Effector CD8-positive, alpha-beta T cell (primary cell): ENCODE measurements around the gene PLGLB1.
"Not testable (repeated sequence)": the region's sequence is repeated elsewhere in the genome, so short reads cannot be mapped to it uniquely, and the experiment has no call there.

Experiments
- DNase-seq: peaks from one replicate; lab custom pipeline; 2025; lab: John Stamatoyannopoulos, UW
- total RNA-seq, 4 experiments: gene quantifications; one replicate each; lab custom pipeline; 2026; lab: John Stamatoyannopoulos, UW

The PLGLB1 gene
- total RNA-seq: 2.1 to 7.6 (median 3.8) reads per million in 4 experiments

DNA sequence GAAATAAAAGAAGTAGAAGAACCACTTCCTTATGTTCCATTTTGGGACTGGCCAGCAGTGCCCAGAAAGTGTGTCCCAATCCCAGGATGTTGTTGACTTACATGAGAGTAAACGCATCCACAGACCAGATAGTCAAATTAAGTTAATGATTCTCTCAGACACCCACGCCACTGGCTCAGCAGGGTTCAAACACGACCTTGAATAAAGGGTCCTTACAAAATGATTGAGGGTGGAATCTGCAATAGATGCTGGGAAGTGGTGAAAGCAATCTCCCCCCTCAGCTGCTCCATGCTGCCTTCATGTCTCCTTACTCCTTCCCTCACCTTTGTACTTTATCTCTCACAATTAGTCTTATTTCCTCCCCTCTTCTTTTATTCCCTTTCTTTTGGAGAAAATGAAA, at the start of gene PLGLB1:
TSS of gene PLGLB1 (minus strand) at position 101 of the 400 bp plus-strand sequence. CDS start at position 40, 61 bp downstream.
- not testable (repeated sequence) for DNase-seq

DNA sequence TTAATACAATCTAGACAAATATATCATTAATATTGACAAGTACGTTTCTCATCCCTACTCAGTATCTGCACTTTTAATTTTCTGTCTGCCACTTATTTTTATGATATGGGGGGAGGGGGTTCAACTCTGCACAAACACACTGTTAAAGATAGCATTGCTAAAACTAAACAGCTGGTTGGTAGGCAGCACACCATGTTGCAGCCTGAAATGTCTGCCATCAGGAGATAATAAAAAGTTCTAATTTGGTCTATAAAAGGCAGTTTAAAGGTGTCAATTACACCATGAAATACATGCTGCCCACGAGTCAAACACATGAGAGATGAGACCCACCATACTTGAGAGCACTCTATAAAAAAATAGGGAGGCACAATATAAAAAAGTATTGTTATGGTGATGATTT, 42.7 kb upstream of the PLGLB1 start:
- DNase-seq: not testable (repeated sequence)

DNA sequence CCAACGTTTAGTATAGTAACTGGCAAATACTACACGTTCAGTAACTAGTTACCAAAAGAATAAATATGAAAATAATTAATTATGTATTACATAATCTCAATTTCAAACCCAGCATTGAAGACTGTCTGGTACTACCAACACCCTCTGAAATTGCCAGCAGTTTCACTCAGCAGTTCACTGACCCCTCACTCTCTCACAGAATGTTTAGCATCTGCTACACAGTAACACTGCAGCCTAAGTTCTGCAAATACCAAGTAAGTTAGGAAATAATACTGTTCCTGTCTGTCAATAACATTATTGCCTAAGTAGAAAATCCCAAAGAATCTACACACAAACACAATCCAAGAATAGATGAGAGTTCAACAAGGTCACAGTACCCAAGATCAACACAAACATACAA, 41.8 kb upstream of the PLGLB1 start:
- not testable (repeated sequence) for DNase-seq

DNA sequence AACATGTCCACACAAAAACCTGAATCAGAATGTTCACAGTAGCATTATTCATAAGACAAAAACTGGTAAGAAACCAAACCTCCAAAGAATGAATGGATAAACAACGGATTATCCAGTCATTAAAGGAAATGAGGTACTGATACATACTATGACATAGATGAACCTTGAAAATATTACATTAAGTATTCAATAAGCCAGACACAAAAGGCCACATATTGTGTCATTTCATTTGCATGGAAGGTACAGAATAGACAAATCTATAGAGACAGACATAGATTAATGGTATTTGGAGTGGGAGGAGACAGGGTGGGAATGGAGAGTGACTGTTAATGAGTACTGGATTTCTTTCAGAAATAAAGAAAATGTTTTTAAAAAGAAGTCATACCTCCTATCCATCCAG, 39.9 kb upstream of the PLGLB1 start:
- DNase-seq: not testable (repeated sequence)

DNA sequence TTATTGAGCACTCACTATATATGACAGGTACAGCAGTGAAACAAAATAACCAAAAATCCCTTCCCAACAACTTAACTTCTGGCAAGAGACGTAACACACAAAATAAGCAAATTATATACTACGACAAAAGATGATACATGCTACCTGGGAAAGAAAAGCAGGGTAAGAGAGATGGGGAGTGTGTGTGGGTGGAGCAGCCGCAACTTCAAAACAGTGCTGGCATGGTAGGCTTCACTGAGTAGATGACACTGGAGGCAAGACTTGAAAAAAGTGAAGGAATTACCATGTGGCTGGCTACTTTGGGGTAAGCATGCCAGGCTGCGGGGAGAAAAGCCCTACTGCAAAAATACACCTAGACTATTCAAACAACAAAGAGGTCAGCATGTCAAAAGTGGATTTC, 36.0 kb upstream of the PLGLB1 start:
- DNase-seq: not testable (repeated sequence)

DNA sequence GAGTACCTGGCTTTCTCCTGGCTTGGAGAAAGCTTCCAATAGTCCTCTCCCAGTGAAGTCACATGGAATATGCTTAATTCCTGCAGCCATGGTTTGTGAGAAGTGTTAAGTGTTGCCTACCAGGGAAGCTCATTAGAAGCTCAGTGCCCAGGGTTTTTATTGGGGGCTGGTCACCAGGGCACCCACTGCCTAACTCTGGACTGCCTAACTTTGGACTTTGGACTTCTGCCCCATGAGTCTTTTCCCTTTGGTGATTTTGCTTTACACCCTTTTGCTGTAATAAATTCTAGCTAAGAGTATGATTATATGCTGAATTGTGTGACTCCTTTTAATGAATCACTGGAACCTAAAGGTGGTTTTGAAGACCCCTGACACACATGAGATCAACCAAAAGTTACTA, 35.2 kb upstream of the PLGLB1 start:
- DNase-seq: not testable (repeated sequence)

DNA sequence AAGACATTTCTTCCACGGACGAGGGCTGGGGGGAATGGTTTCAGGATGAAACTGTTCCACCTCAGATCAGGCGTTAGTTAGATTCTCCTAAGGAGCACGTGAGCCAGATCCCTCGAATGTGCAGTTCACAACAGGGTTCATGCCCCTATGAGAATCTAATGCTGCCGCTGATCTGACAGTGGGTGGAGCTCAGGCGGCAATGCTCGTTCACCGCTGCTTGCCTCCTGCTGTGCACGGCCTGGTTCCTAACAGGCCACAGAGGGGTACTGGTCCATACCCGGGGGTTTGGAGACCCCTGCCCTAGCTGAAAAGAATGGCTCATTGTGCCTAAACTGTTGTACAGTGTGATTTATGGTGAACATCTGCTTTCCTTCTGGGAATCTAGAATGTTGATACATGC, 34.8 kb upstream of the PLGLB1 start:
- not testable (repeated sequence) for DNase-seq

DNA sequence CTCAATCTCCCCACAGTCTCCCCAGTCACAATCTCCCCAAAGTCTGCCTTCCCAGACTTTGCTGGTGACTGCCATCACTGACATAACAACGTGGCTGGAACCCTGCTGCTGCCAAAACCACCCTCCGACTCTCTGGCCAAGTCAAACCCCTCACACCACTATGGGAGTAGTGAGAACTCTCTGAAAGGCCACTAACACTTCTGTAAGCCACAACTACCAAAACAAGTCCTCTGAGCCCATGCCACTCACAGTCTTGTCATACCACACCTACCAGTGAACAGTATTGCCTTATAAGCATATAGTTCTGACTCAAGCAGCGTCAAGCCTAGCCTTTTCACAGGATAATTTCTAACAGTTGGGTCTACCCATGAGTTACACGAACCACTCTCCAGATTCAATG, 32.7 kb upstream of the PLGLB1 start:
- not testable (repeated sequence) for DNase-seq

DNA sequence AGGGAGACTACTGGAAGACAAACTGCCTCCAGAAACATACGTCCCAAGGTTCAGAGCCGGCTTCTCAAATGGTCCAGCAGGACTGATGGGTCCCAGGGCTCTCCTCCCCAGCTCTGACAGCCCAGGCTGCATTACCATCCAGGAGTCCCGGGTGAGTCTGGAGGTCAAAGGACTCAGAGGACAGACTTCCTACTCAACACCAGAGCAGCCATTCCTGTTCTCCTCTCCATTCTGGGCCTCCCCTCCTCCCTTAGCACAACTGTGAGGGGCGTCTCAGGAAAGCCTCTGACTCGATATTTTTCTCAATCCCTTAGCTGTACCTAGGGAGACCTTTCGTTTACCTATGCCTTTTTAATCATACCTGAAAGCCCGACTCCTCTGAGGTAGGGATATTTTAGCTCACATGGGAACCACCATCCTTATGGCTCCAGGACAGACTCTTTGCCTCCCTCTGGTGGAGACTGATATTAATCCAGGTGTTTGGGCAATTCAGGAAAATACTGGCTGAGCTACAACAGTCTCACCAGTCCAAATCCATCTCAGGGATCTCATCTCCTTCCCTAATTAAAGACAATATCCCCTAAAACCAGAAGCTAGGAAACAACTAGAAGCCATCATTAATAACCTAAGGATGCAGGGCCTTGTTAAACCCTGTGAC, 19.8 kb upstream of the PLGLB1 start:
- not testable (repeated sequence) for DNase-seq

DNA sequence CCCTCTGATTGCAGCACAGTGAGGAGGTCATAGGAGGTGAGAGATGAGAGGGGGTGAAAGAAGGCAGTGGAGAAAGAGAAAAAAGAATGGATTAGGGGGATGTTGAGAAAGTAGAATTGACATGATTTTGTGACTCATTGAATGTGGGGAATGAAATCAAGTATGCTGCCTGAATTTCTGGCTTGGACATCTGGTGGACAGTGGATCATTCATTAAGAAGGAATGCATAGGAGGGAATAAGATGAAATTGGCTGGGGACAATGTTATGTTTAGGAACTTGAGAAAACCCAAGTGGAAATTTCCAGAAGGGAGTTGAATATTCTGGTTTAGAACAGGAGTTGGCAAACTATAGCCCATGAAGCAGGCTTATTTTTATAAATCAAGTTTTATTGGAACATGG, 7.0 kb upstream of the PLGLB1 start:
- DNase-seq: not testable (repeated sequence)

DNA sequence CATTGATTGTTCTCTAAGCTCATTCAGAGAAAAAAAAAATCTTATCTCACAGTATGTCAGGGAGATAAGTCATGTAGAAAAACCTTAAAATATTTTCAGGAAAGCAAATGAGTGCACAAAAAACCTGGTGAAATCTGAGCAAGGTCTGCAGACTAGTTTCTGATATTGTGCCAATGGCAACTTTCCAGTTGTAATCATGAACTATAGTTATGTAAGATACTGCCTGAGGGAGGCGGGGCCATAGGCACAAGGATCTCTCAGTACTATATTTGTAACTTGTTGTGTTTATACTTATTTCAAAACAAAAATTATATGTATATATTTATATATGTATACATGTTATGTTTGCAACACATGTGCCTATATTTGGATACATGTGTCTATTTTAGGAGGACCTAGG, 5.2 kb upstream of the PLGLB1 start:
- DNase-seq: not testable (repeated sequence)

DNA sequence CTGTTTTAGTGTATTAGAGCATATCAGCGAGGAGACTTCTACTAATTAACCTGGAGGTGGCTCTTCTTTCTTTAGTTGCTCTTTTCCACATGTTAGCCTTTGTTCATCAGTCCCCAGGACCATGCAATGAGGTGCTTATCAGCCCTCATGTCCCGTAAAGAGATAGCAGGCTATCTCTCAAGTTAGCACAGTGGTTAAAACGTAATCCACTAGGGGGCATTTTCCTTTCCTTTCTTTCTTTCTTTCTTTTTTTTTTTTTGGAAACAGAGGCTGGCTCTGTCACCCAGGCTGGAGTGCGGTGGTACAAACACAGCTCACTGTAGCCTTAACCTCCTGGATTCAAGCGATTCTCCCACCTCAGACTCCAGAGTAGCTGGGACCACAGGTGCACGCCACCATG, 4.3 kb upstream of the PLGLB1 start:
- DNase-seq: not testable (repeated sequence)

DNA sequence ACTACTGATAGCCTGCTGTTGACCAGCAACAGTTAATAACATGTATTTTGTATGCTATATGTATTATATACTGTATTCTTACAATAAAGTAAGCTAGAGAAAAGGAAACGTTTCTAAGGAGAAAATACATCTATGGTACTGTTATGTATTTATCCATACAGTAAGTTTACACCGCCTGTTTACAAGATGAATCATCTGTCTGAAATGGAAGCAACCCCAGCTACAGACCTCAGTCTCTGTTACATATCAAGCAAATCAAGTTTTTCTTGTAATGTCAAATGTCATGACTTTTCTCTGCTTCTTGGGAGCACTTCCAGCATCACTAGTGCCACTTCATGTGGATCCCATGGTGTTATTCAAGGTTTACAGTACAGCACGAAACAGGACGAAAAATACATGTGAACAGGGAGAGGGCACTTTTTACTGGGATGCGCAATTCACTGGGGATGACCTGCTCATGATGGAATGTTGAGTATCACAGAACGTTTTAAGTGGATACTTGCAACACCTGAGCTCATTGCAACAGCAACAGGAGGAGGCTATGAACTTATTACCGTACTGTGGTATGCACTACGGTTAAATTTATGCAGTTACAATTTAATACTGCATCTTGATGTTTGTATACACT, 2.5 kb upstream of the PLGLB1 start:
- DNase-seq: not testable (repeated sequence)

DNA sequence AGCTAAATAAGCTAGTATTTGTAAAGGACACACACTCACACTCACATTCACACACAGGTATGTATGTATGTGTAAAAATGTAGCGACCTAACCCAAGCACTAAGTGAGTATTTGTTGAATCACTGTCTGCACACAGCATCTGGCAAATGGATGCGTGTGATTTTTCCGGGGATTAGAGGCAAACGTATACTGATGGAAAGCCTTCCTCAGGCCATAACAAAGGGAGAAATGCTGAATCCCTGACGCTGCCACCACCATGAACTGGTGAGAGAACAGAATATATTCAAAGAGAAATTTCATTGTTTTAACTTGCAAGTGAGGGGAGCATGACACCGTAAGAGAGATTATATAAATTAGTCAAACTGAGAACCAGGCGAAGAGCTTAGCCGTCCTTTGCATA, 601 bp downstream of the PLGLB1 start:
- not testable (repeated sequence) for DNase-seq

DNA sequence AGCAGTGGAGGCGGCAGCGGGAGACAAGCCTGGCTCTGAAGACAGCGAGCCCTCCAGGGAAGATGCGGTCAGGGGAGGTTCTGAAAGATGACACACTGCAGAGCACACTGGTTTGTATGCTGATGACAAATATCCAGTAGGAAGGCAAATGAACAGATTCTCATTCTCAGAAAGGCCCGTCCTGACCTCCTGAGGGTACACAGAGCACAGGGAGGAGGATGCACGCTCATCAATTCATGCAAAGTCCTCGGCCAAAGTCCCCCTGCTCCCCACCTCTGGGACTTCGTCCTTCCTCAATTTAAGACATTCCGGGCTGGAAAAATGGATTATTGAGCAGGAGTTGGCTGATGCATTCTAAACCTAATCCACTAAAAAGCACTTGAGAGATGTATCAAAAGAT, 2.6 kb downstream of the PLGLB1 start:
- not testable (repeated sequence) for DNase-seq

DNA sequence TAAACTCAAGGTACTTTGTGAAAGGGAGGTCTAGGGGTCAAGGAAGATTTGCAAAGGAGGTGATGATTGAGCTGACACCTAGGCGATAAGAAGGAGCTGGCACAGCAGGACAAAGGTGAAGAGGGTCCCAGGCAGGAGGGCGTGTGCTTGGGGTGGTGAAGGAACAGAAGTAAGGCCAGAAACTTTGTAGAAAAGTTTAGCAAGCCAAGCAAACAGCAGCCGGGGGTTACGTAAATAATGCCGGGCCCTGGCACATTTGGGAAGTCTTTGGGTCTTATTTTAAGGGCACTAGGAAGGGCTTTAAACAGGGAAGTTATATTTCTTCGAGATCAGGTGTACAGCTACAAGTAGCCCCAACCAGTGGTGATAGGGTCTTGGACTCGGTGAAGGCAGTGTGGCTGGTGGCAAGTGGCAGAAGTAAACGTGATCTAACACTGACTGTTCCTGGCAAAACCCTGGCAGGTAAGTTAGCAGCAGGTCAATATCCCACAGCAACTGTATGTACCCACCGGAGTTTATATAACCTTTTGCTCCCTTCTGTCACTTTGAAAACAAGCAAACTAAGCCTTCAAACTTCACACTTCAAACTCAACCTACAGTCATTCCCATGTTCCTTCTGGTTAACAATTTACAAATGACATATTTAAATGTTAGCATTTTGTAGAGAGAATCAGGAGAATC, 7.0 kb downstream of the PLGLB1 start:
- not testable (repeated sequence) for DNase-seq

DNA sequence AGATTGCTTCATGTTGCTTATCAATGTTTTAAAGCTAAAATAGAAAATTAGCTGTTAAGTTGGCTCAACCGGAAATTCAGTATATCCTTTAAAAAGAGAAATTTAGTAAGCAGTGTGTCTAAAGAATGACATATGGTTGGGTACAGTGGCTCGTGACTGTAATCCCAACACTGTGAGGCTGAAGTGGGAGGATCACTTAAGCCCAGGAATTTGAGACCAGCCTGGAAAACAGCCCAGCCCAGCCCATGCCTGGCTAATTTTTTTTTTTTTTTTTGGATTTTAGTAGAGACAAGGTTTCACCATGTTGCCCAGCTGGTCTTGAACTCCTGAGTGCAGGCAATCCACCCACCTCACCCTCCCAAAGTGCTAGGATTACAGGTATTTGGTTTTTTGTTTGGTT, 17.2 kb downstream of the PLGLB1 start:
- not testable (repeated sequence) for DNase-seq
